Uterus (tissue), 4 donors: ENCODE data around the gene CLSTN2. TPM values are rescaled to one million over a fixed set of nuclear protein-coding genes. Genes with fewer than 3 reads are reported as not detected.

Experiments used
- DNase-seq, 2 donors: peaks; one replicate each; pipeline ENCODE4 v3.0.0-alpha.2; 2019 to 2020
- H3K27ac ChIP-seq, 2 donors: fragments of 200-600 bp; sonication (generic); 1 replicate in 1 of 2; 2 replicates in 1 of 2; pipeline ENCODE4 v1.5.1; 2016 to 2018
- H3K27me3 ChIP-seq, 2 donors: fragments of 200-600 bp; sonication (generic); one replicate each; pipeline ENCODE4 v1.5.1; 2018 to 2019; ENCODE audit warnings: control low read depth in 1 of 2
- H3K36me3 ChIP-seq, 2 donors: fragments of 200-600 bp; sonication (generic); one replicate each; pipeline ENCODE4 v1.5.1; 2019; ENCODE audit warnings: control low read depth in 1 of 2
- H3K4me1 ChIP-seq, 2 donors: fragments of 200-600 bp; sonication (generic); one replicate each; pipeline ENCODE4 v1.5.1; 2018 to 2019; ENCODE audit warnings: control low read depth in 1 of 2
- H3K4me3 ChIP-seq, 2 donors: fragments of 200-600 bp; sonication (generic); 1 replicate in 1 of 2; 2 replicates in 1 of 2; pipeline ENCODE4 v1.5.1; 2018 to 2019; ENCODE audit warnings: mild to moderate bottlenecking in 1 of 2
- H3K9me3 ChIP-seq, 2 donors: fragments of 200-600 bp; sonication (generic); one replicate each; pipeline ENCODE4 v1.5.1; 2019; ENCODE audit warnings: control low read depth in 1 of 2
- CTCF ChIP-seq, 4 experiments: fragments of 200-600 bp in 2 of 4; fragments of 450-650 bp in 2 of 4; sonication (generic) in 2 of 4; IDR thresholded peaks; one replicate each; pipeline ENCODE4 v1.5.1; 2016 to 2019; ENCODE audit warnings: antibody characterized with exemption in 4 of 4, mild to moderate bottlenecking in 2 of 4, moderate library complexity in 1 of 4
- POLR2A ChIP-seq, 2 donors: fragments of 450-650 bp; IDR thresholded peaks; one replicate each; pipeline ENCODE4 v1.6.1; 2016; ENCODE audit warnings: antibody characterized with exemption in 2 of 2, mild to moderate bottlenecking in 1 of 2, moderate library complexity in 1 of 2
- intact Hi-C: fragments of 100-400 bp; cut with DNase I; formaldehyde crosslinking; loops from one replicate; pipeline ENCODE4 v1.15.1; 2023; ENCODE audit warnings: low total_unique reads
- total RNA-seq, 4 donors: library from RNA; depleted of rRNA in 3 of 4; stranded (reverse); fragments of >200 nt in 3 of 4; gene quantifications; one replicate each; pipeline versions ENCODE4 v1.1.0 to v1.2.4, GENCODE V29; 2014 to 2023
- donor health status: DM: yes; HTN: yes; CAD: no.

The CLSTN2 gene
- total RNA-seq, 4 donors from 2014 or later: 4.7 to 32.2 (median 19.2) TPM

DNA sequence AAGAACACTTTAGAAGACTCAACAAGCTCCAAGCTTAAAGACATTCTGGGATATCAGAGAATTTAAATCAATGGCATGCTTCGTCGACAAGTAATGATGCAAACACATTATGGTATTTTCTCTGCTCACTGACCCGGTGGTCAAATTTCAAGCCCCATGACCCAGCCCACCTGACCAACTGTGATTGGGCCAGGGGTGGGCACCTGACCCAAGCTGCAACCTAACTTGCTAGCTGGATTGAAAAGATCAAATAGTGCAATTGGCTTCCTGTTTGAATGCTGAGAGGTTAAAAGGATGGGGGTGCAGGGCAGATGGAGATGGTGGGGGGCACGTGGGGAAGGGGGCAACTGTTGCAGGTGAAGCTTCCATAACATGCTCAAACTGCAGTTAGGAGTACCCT lies 250.4 kb downstream of the CLSTN2 start:
- no peaks in the 10 kb centered on the region for H3K36me3 ChIP-seq
- H3K4me3 ChIP-seq: no peak overlapping the region
- TF ChIP-seq CTCF (IDR thresholded peaks at IDR 0.05) (no peak), POLR2A (IDR thresholded peaks at IDR 0.05) (no peak)
- H3K27ac ChIP-seq: peak overlapping the region; percentile 31 to 78
- no peaks in the 10 kb centered on the region for H3K9me3 ChIP-seq
- peaks cover 0 to 12% of the 10 kb centered on the region in 2 donors for H3K4me1 ChIP-seq
- no peaks in the 10 kb centered on the region for H3K27me3 ChIP-seq
- intact Hi-C loops: no loop called here
- no peak for DNase-seq

DNA sequence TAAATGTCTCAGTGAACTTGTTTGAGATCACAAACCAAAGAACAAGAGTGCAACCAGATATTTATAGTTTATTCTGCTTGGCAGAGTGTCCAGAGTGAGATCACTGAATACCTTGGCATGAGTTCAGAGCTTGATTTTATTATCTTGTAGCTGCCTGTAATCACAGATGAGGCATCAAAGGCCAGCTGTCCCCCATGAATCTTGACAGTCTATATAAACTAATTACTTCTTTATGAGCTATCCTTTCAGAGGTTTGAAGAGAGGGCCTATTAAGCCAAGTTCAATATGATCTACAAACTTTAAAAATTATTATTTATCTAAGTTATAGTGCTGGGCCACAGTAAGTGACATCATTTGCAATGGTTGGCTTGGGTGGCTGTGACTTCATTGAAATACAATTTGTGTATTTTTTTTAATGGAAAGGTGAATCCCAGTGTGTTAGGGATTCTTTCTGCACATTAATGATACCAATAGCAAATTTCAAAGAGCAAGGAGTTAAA lies 251.5 kb downstream of the CLSTN2 start:
- no peaks in the 10 kb centered on the region for H3K9me3 ChIP-seq
- intact Hi-C loops: no loop called here
- H3K27me3 ChIP-seq: no peaks in the 10 kb centered on the region
- no peak overlapping the region for H3K4me3 ChIP-seq
- H3K27ac ChIP-seq: peak overlapping the region; percentile 31 to 78
- peak in 1 of 2 donors; percentile 49 for DNase-seq
- no peaks in the 10 kb centered on the region for H3K36me3 ChIP-seq
- H3K4me1 ChIP-seq: peaks cover 0 to 12% of the 10 kb centered on the region in 2 donors
- TF ChIP-seq POLR2A (IDR thresholded peaks at IDR 0.05): no peak

DNA sequence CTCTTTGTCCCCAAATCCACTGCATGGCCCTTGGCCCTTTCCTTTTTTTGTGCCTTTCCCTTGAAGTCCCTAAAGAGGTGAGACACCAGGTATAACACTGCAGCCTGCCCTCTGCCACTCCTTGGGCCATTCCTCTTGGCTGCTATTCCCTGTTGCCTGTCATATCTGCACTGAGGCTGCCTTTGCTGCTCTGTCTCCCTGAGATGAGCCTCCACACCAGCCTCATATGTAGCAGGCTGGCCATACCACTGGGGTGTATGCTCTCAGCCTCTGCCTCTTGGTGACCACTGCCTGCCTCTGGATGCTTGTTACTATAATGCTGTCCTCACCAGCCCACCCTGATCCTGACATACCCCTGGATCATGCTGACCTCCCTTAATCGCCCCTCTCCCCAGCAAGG lies 252.0 kb downstream of the CLSTN2 start:
- Histone ChIP-seq H3K9me3 (no peaks in the 10 kb centered on the region), H3K27me3 (no peaks in the 10 kb centered on the region), H3K36me3 (no peaks in the 10 kb centered on the region), H3K4me1 (peaks cover 0 to 12% of the 10 kb centered on the region in 2 donors), H3K27ac (peak overlapping the region in 1 of 2 donors; percentile 42), H3K4me3 (no peak overlapping the region)
- intact Hi-C loops: no loop called here
- TF ChIP-seq POLR2A (IDR thresholded peaks at IDR 0.05) (no peak), CTCF (IDR thresholded peaks at IDR 0.05) (no peak)
- no peak for DNase-seq

- Histone ChIP-seq H3K36me3 (no peaks in the 10 kb centered on the region), H3K27ac (peak overlapping the region in 1 of 2 donors; percentile 42)
Observed at GRCh38 chr3:140187656-140188221, 252.8 kb downstream of the CLSTN2 start.

GRCh38 chr3:140188285-140188684 lies 253.3 kb downstream of the CLSTN2 start:
- TF ChIP-seq POLR2A (IDR thresholded peaks at IDR 0.05): no peak
- no peak for TF ChIP-seq CTCF (IDR thresholded peaks at IDR 0.05)
- Histone ChIP-seq H3K9me3 (peaks cover 0 to 4% of the 10 kb centered on the region in 2 donors), H3K27ac (no peak overlapping the region), H3K36me3 (no peaks in the 10 kb centered on the region), H3K4me1 (peaks cover 0 to 12% of the 10 kb centered on the region in 2 donors), H3K4me3 (no peak overlapping the region), H3K27me3 (no peaks in the 10 kb centered on the region)
- intact Hi-C loops: no loop called here
- no peak for DNase-seq

More at GRCh38 chr3:140187656-140188221, 252.8 kb downstream of the CLSTN2 start:
- peaks cover 0 to 12% of the 10 kb centered on the region in 2 donors for H3K4me1 ChIP-seq
- intact Hi-C loops: no loop called here
- DNase-seq: no peak
- H3K9me3 ChIP-seq: no peaks in the 10 kb centered on the region
- H3K27me3 ChIP-seq: no peaks in the 10 kb centered on the region
- TF ChIP-seq POLR2A (IDR thresholded peaks at IDR 0.05) (no peak), CTCF (IDR thresholded peaks at IDR 0.05) (no peak)
- H3K4me3 ChIP-seq: no peak overlapping the region
